HCT116 (cell line): ENCODE measurements around the gene COPS2.

Experiments used
- CTCF ChIP-seq, 3 experiments: fragments of 200-600 bp in 1 of 3; sonication (generic) in 1 of 3; IDR thresholded peaks in 2 of 3; conservative IDR thresholded peaks in 1 of 3; 2 replicates each; pipeline ENCODE4 v1.5.1; 2012 to 2017; ENCODE audit warnings: low read depth in 2 of 3, low read length in 2 of 3, antibody characterized with exemption in 1 of 3, borderline replicate concordance in 1 of 3, control low read depth in 1 of 3, mild to moderate bottlenecking in 1 of 3, mixed read lengths in 1 of 3, mixed run types in 1 of 3, moderate library complexity in 1 of 3; ENCODE audit not compliant: insufficient read depth in 1 of 3
- JUND ChIP-seq: IDR thresholded peaks from 2 replicates; pipeline ENCODE4 v1.6.1; 2012
- MAX ChIP-seq: IDR thresholded peaks from 2 replicates; pipeline ENCODE4 v1.6.1; 2012
- POLR2A ChIP-seq: IDR thresholded peaks from 2 replicates; pipeline ENCODE4 v1.7.0; 2011; ENCODE audit warnings: borderline replicate concordance; ENCODE audit not compliant: insufficient read depth, insufficient read length; ENCODE audit errors: extremely low read depth
- SIN3A ChIP-seq: IDR thresholded peaks from 2 replicates; pipeline ENCODE4 v1.6.1; 2012; ENCODE audit warnings: low read depth
- SP1 ChIP-seq: IDR thresholded peaks from 2 replicates; pipeline ENCODE4 v1.6.1; 2012; ENCODE audit warnings: low read depth
- ZBTB33 ChIP-seq: IDR thresholded peaks from 2 replicates; pipeline ENCODE4 v1.6.1; 2011; ENCODE audit warnings: mild to moderate bottlenecking, low read length, moderate library complexity; ENCODE audit not compliant: insufficient replicate concordance; ENCODE audit errors: extremely low read depth
- ZNF274 ChIP-seq: fragments of 200-500 bp; sonication (Bioruptor generic); IDR thresholded peaks from 2 replicates; pipeline ENCODE4 v1.6.1; 2014; ENCODE audit warnings: mild to moderate bottlenecking, low read depth, low read length, inconsistent platforms

GRCh38 chr15:49137861-49138260 is 17.5 kb downstream of the COPS2 start:
- TF ChIP-seq CTCF (IDR thresholded peaks at IDR 0.05 in 2 of 3, conservative IDR thresholded peaks at IDR 0.05 in 1 of 3; ENCODE audit: borderline replicate concordance in 1 of 3, insufficient read depth in 1 of 3, low read depth in 2 of 3, low read length in 2 of 3) (no peak), ZBTB33 (no peak), MAX (no peak), POLR2A (no peak), ZNF274 (no peak), JUND (no peak), SP1 (no peak), SIN3A (no peak)
